DMS53 treated with DMSO at 0.1 percent for 48 hours (cell line): ENCODE measurements around the gene HERC4.
"Not testable (repeated sequence)": the region's sequence is repeated elsewhere in the genome, so short reads cannot be mapped to it uniquely, and the experiment has no call there.

Source experiments
- DNase-seq: peaks from one replicate; lab custom pipeline; 2025; ENCODE audit not compliant: unreplicated experiment; lab: John Stamatoyannopoulos, UW

Gene HERC4

GRCh38 chr10:68095153-68095552 lies 20.1 kb upstream of the HERC4 start:
- no peak for DNase-seq

- DNase-seq: no peak
Observed at GRCh38 chr10:68092512-68092911, 17.4 kb upstream of the HERC4 start.

- DNase-seq: no peak
Observed at GRCh38 chr10:68090586-68090985, 15.5 kb upstream of the HERC4 start.

GRCh38 chr10:68088740-68089139 lies 13.7 kb upstream of the HERC4 start:
- no peak for DNase-seq

GRCh38 chr10:68087685-68088401 lies 12.8 kb upstream of the HERC4 start:
- DNase-seq: no peak

- DNase-seq: no peak
Observed at GRCh38 chr10:68086910-68087684, 12.0 kb upstream of the HERC4 start.

- no peak for DNase-seq
Observed at GRCh38 chr10:68086011-68086410, 10.9 kb upstream of the HERC4 start.

- DNase-seq: no peak
Observed at GRCh38 chr10:68084469-68084868, 9.4 kb upstream of the HERC4 start.

- no peak for DNase-seq
Observed at GRCh38 chr10:68083953-68084352, 8.9 kb upstream of the HERC4 start.

GRCh38 chr10:68082872-68083271 lies 7.8 kb upstream of the HERC4 start:
- DNase-seq: no peak

GRCh38 chr10:68081916-68082315 lies 6.8 kb upstream of the HERC4 start:
- DNase-seq: no peak

- no peak for DNase-seq
Observed at GRCh38 chr10:68080853-68081431, 5.9 kb upstream of the HERC4 start.

- DNase-seq: no peak
Observed at GRCh38 chr10:68079434-68079833, 4.4 kb upstream of the HERC4 start.

- no peak for DNase-seq
Observed at GRCh38 chr10:68077026-68077425, 1.9 kb upstream of the HERC4 start.

- not testable (repeated sequence) for DNase-seq
Observed at GRCh38 chr10:68076081-68076480, 998 bp upstream of the HERC4 start.

- DNase-seq: no peak
Observed at GRCh38 chr10:68075550-68076004, 494 bp upstream of the HERC4 start.

- DNase-seq: no peak
Observed at GRCh38 chr10:68074031-68074774, 880 bp downstream of the HERC4 start.

- no peak for DNase-seq
Observed at GRCh38 chr10:68073631-68074030, 1.5 kb downstream of the HERC4 start.

- no peak for DNase-seq
Observed at GRCh38 chr10:68067508-68067907, 7.6 kb downstream of the HERC4 start.

GRCh38 chr10:68067029-68067428 lies 8.1 kb downstream of the HERC4 start:
- no peak for DNase-seq

GRCh38 chr10:68053553-68053952 lies 21.5 kb downstream of the HERC4 start:
- DNase-seq: no peak
